ENCODE measurements around the gene COA3.

- TF ChIP-seq CTCF (IDR thresholded peaks at IDR 0.05) (no peak), EZH2 (IDR thresholded peaks at IDR 0.05; ENCODE audit: borderline replicate concordance, insufficient read depth, low read depth, low read length, poor library complexity, severe bottlenecking) (no peak)
These were observed 48.2 kb upstream of the COA3 start for GRCh38 chr17:42846594-42847280.
